HepG2 (cell line): Measurements from ENCODE around the gene MPIG6B. TPM values are rescaled to one million over a fixed set of nuclear protein-coding genes. Genes with fewer than 3 reads are reported as not detected.

Experiments
- ARHGAP35 ChIP-seq: sonication (generic); formaldehyde crosslinking; IDR thresholded peaks from 2 replicates; pipeline ENCODE4 v1.9.0; 2022; ENCODE audit warnings: mild to moderate bottlenecking, inconsistent platforms, moderate library complexity, missing genetic modification reagents, borderline replicate concordance
- BORCS8-MEF2B ChIP-seq: sonication (generic); formaldehyde crosslinking; IDR thresholded peaks from 2 replicates; pipeline ENCODE4 v1.8.0; 2022; ENCODE audit warnings: mild to moderate bottlenecking, missing genetic modification reagents
- CENPBD1 ChIP-seq: sonication (generic); formaldehyde crosslinking; IDR thresholded peaks from 2 replicates; pipeline ENCODE4 v1.8.0; 2022; ENCODE audit warnings: missing genetic modification reagents, low read depth, mild to moderate bottlenecking, borderline replicate concordance
- E2F5 ChIP-seq: sonication (generic); formaldehyde crosslinking; conservative IDR thresholded peaks from 2 replicates; pipeline ENCODE4 v1.4.0; 2020; ENCODE audit warnings: missing genetic modification reagents
- ELF3 ChIP-seq: IDR thresholded peaks from 2 replicates; pipeline ENCODE4 v1.6.1; 2016; ENCODE audit warnings: missing genetic modification reagents, missing compliant biosample characterization
- HDAC1 ChIP-seq: sonication (generic); formaldehyde crosslinking; IDR thresholded peaks from 2 replicates; pipeline ENCODE4 v1.5.1; 2020; ENCODE audit warnings: mild to moderate bottlenecking, missing genetic modification reagents
- MATR3 ChIP-seq: sonication (generic); formaldehyde crosslinking; IDR thresholded peaks from 2 replicates; pipeline ENCODE4 v1.4.0; 2020; ENCODE audit warnings: missing genetic modification reagents
- MEIS2 ChIP-seq: sonication (generic); formaldehyde crosslinking; IDR thresholded peaks from 2 replicates; pipeline ENCODE4 v1.9.0; 2021; ENCODE audit warnings: mild to moderate bottlenecking, missing genetic modification reagents
- MTA3 ChIP-seq: sonication (generic); formaldehyde crosslinking; IDR thresholded peaks from 2 replicates; pipeline ENCODE4 v1.4.0; 2020; ENCODE audit warnings: missing genetic modification reagents
- MXD4 ChIP-seq: IDR thresholded peaks from 2 replicates; pipeline ENCODE4 v1.6.1; 2016; ENCODE audit warnings: mild to moderate bottlenecking, missing biosample characterization, missing genetic modification reagents
- PAX8 ChIP-seq: sonication (generic); formaldehyde crosslinking; IDR thresholded peaks from 2 replicates; pipeline ENCODE4 v1.8.0; 2022; ENCODE audit warnings: mild to moderate bottlenecking, missing genetic modification reagents, borderline replicate concordance
- POGZ ChIP-seq: sonication (generic); formaldehyde crosslinking; IDR thresholded peaks from 2 replicates; pipeline ENCODE4 v1.4.0; 2020; ENCODE audit warnings: mild to moderate bottlenecking, missing genetic modification reagents
- REPIN1 ChIP-seq: sonication (generic); formaldehyde crosslinking; IDR thresholded peaks from 2 replicates; pipeline ENCODE4 v1.8.0; 2022; ENCODE audit warnings: missing genetic modification reagents, low read depth, mild to moderate bottlenecking, borderline replicate concordance
- SOX13 ChIP-seq, 3 experiments: fragments of 450-650 bp in 1 of 3; sonication (generic) in 1 of 3; formaldehyde crosslinking in 1 of 3; IDR thresholded peaks in 2 of 3; conservative IDR thresholded peaks in 1 of 3; 2 replicates each; pipeline versions ENCODE4 v1.5.0 to v1.6.1; 2016 to 2020; ENCODE audit warnings: antibody characterized with exemption in 1 of 3, mild to moderate bottlenecking in 1 of 3, missing compliant biosample characterization in 1 of 3, missing genetic modification reagents in 1 of 3, moderate library complexity in 1 of 3
- SP1 ChIP-seq, 2 experiments: fragments of 450-650 bp in 1 of 2; sonication (generic) in 1 of 2; formaldehyde crosslinking in 1 of 2; IDR thresholded peaks; 2 replicates each; pipeline versions ENCODE4 v1.4.0 to v1.6.1; 2016 to 2020; ENCODE audit warnings: missing genetic modification reagents in 1 of 2
- SP2 ChIP-seq: sonication (generic); formaldehyde crosslinking; IDR thresholded peaks from 2 replicates; pipeline ENCODE4 v1.5.1; 2020; ENCODE audit warnings: mild to moderate bottlenecking, missing genetic modification reagents
- SSRP1 ChIP-seq: IDR thresholded peaks from 2 replicates; pipeline ENCODE4 v1.6.1; 2016; ENCODE audit warnings: control low read depth
- TERF1 ChIP-seq: sonication (generic); formaldehyde crosslinking; IDR thresholded peaks from 2 replicates; pipeline ENCODE4 v1.8.0; 2022; ENCODE audit warnings: mild to moderate bottlenecking, missing genetic modification reagents, moderate library complexity
- USF2 ChIP-seq, 2 experiments: sonication (generic) in 1 of 2; formaldehyde crosslinking in 1 of 2; IDR thresholded peaks; 2 replicates each; pipeline versions ENCODE4 v1.5.1 to v1.6.1; 2011 to 2020; ENCODE audit warnings: borderline replicate concordance in 1 of 2, low read depth in 1 of 2, low read length in 1 of 2, mild to moderate bottlenecking in 1 of 2, missing genetic modification reagents in 1 of 2, moderate library complexity in 1 of 2
- ZBTB44 ChIP-seq: sonication (generic); formaldehyde crosslinking; IDR thresholded peaks from 2 replicates; pipeline ENCODE4 v1.4.0; 2020; ENCODE audit warnings: missing genetic modification reagents
- ZNF138 ChIP-seq: sonication (generic); formaldehyde crosslinking; IDR thresholded peaks from 2 replicates; pipeline ENCODE4 v1.5.0; 2020; ENCODE audit warnings: mild to moderate bottlenecking, low read depth, missing genetic modification reagents
- ZNF572 ChIP-seq: sonication (generic); formaldehyde crosslinking; IDR thresholded peaks from 2 replicates; pipeline ENCODE4 v1.5.1; 2020; ENCODE audit warnings: mild to moderate bottlenecking, missing genetic modification reagents
- ZNF713 ChIP-seq: sonication (generic); formaldehyde crosslinking; IDR thresholded peaks from 2 replicates; pipeline ENCODE4 v1.4.0; 2020; ENCODE audit warnings: mild to moderate bottlenecking, missing genetic modification reagents
- polyA plus RNA-seq, 8 experiments: library from polyadenylated mRNA; depleted of rRNA in 3 of 8; stranded (reverse) in 7 of 8; unstranded in 1 of 8; fragments of >200 nt; fragmentation: Illumina TruSeq in 4 of 8; extraction: Trizol in 4 of 8; gene quantifications; 2 replicates each; pipeline versions ENCODE4 v1.2.1 to v1.2.3, GENCODE V29; 2011 to 2016; ENCODE audit warnings: low read depth in 4 of 8, missing spikeins in 1 of 8, mixed read lengths in 1 of 8; ENCODE audit not compliant: insufficient read depth in 1 of 8
- total RNA-seq, 5 experiments: library from RNA; depleted of rRNA; stranded (reverse); fragments of >200 nt; fragmentation: Illumina TruSeq; extraction: Trizol; gene quantifications; 2 replicates each; pipeline ENCODE4 v1.2.3, GENCODE V29; 2016; ENCODE audit warnings: low read depth in 1 of 5

MPIG6B gene
- total and polyA plus RNA-seq, 2 of the 13 experiments (the other 11 are each of a cell fraction or from before 2014, with no cell fraction given): not detected

GRCh38 chr6:31737315-31737990 lies 14.3 kb downstream of the MPIG6B start (continued):
- TF ChIP-seq MATR3: no peak
- no peak for TF ChIP-seq TERF1 (CRISPR knock-in tag)
- TF ChIP-seq BORCS8-MEF2B (CRISPR knock-in tag): 0 out of 2 replicates have a peak, but pooled peaks have one; percentile 41
- no peak for TF ChIP-seq ZNF138
- no peak; the same call in none of the 2 replicates for TF ChIP-seq SOX13 (IDR thresholded peaks at IDR 0.05)
- TF ChIP-seq SOX13 (CRISPR knock-in tag; conservative IDR thresholded peaks at IDR 0.05 in 1 of 2, IDR thresholded peaks at IDR 0.05 in 1 of 2): peak in 1 of 2 experiments; percentile 86; a peak in 3 of 4 replicates
- no peak for TF ChIP-seq ZNF572 (CRISPR knock-in tag)
- TF ChIP-seq MXD4 (CRISPR knock-in tag): peak; percentile 19; the same call in 1 of the 2 replicates
- no peak for TF ChIP-seq E2F5 (CRISPR knock-in tag)
- TF ChIP-seq PAX8 (CRISPR knock-in tag): no peak
- peak; percentile 93 for TF ChIP-seq SSRP1
- peak; percentile 79 for TF ChIP-seq MEIS2
- no peak for TF ChIP-seq ZNF713 (CRISPR knock-in tag)
- no peak for TF ChIP-seq SP1 (IDR thresholded peaks at IDR 0.05)
- peak; percentile 39; the same call in 1 of the 2 replicates for TF ChIP-seq SP1 (CRISPR knock-in tag; IDR thresholded peaks at IDR 0.05)
- TF ChIP-seq REPIN1: no peak
- TF ChIP-seq ZBTB44: no peak
- TF ChIP-seq ARHGAP35 (CRISPR knock-in tag): no peak
- TF ChIP-seq HDAC1 (CRISPR knock-in tag): peak; percentile 49
- no peak for TF ChIP-seq POGZ
- no peak for TF ChIP-seq MTA3
- TF ChIP-seq ELF3 (CRISPR knock-in tag): peak; percentile 62; the same call in 1 of the 2 replicates
- no peak for TF ChIP-seq CENPBD1 (CRISPR knock-in tag)
- TF ChIP-seq USF2 (IDR thresholded peaks at IDR 0.05; ENCODE audit: low read depth, low read length): no peak
- TF ChIP-seq USF2 (CRISPR knock-in tag; IDR thresholded peaks at IDR 0.05; ENCODE audit: borderline replicate concordance): no peak
- 0 out of 2 replicates have a peak, but pooled peaks have one; percentile 24 for TF ChIP-seq SP2 (CRISPR knock-in tag)
